ENCODE results near the gene AHNAK. TPM values are rescaled to one million over a fixed set of nuclear protein-coding genes. Genes with fewer than 3 reads are reported as not detected.

AHNAK gene
- total RNA-seq, 1 donor from 2014 or later: 27.2 TPM

DNA sequence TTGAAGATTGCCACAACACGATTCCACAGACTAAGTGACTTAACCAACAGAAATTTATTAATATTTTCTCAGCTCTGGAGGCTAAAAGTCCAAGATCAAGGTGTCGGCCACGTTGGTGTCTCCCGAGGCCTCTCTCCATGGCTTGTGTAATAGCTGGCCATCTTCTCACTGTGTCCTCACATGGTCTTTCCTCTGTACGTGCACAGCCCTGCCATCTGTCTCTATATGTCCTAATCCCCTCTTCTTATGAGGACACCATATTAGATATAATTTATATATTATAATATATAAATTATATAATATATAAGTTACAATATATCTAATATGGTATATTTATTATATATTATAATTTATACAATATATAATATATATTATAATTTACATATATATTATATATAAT, 152.9 kb downstream of the AHNAK start:
- H3K4me1 Mint-ChIP-seq (ENCODE audit: low read depth): peaks cover 17% of the 10 kb centered on the region
- DNase-seq (ENCODE audit: low spot score, unreplicated experiment): no peak
- no peak overlapping the region for H3K4me3 Mint-ChIP-seq (ENCODE audit: low read depth)
- H3K9me3 Mint-ChIP-seq (ENCODE audit: low read depth): no peaks in the 10 kb centered on the region
- no peaks in the 10 kb centered on the region for H3K27me3 Mint-ChIP-seq
- H3K36me3 Mint-ChIP-seq (ENCODE audit: insufficient read depth): no peaks in the 10 kb centered on the region
- TF ChIP-seq, protein P1, sequence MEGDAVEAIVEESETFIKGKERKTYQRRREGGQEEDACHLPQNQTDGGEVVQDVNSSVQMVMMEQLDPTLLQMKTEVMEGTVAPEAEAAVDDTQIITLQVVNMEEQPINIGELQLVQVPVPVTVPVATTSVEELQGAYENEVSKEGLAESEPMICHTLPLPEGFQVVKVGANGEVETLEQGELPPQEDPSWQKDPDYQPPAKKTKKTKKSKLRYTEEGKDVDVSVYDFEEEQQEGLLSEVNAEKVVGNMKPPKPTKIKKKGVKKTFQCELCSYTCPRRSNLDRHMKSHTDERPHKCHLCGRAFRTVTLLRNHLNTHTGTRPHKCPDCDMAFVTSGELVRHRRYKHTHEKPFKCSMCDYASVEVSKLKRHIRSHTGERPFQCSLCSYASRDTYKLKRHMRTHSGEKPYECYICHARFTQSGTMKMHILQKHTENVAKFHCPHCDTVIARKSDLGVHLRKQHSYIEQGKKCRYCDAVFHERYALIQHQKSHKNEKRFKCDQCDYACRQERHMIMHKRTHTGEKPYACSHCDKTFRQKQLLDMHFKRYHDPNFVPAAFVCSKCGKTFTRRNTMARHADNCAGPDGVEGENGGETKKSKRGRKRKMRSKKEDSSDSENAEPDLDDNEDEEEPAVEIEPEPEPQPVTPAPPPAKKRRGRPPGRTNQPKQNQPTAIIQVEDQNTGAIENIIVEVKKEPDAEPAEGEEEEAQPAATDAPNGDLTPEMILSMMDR (IDR thresholded peaks at IDR 0.05; ENCODE audit: unreplicated experiment): no peak
- H3K27ac Mint-ChIP-seq: no peak overlapping the region

DNA sequence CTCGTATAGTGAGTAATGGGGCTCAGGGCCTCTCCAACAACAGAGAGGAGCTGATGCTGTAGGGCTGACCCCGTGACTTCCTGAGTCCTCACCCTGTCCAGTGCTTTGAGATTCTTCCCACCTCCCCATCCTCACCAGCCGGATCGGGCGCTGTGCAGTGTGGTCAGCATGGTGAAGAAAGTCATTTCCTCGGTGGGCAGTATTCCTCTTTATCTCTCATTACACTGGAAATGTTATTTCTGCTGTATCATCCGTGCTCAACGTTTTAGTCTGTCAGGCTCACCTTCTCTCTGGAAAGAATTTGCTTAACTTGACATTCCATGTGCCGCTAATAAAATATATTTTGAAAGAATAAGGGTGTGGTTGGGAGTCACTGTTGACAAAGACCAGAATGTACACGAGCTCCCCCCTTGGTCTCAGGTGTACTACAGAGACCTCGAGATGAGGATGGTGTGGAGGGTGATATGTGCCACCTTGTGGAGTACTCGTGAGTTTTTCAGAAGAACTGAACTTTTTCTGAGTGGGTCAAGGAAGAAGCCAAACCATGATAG, 153.5 kb downstream of the AHNAK start:
- Mint-ChIP-seq H3K27ac (no peak overlapping the region), H3K9me3 (ENCODE audit: low read depth) (no peaks in the 10 kb centered on the region), H3K4me3 (ENCODE audit: low read depth) (no peak overlapping the region)

DNA sequence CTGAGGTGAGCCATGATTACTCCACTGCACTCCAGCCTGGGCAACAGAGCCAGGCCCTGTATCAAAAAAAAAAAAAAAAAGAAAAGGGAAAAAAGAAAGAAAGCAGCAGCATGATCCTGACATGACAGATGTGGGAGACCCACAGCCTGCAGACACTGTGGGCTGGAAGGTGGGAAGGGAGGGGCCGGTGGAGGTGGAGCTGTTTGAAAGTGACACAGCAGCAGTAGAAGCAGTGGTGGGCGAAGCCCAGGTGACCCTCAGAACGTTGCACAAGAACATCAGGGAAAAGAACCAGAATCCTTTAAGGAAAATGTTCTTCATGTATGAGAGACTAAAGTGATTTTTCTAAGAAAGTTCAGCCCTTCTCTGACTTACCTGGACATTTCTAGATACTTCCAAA, 154.1 kb downstream of the AHNAK start:
- H3K9me3 Mint-ChIP-seq (ENCODE audit: low read depth): no peaks in the 10 kb centered on the region
- TF ChIP-seq, protein P1 (IDR thresholded peaks at IDR 0.05; ENCODE audit: unreplicated experiment): no peak
- H3K4me3 Mint-ChIP-seq (ENCODE audit: low read depth): no peak overlapping the region
- no peak for DNase-seq (ENCODE audit: low spot score, unreplicated experiment)
- H3K36me3 Mint-ChIP-seq (ENCODE audit: insufficient read depth): no peaks in the 10 kb centered on the region
- H3K27me3 Mint-ChIP-seq: no peaks in the 10 kb centered on the region
- peaks cover 12% of the 10 kb centered on the region for H3K4me1 Mint-ChIP-seq (ENCODE audit: low read depth)
- peak overlapping the region; percentile 27 for H3K27ac Mint-ChIP-seq

More for the DNA sequence above, 153.5 kb downstream of the AHNAK start:
- DNase-seq (ENCODE audit: low spot score, unreplicated experiment): no peak
- Mint-ChIP-seq H3K27me3 (no peaks in the 10 kb centered on the region), H3K4me1 (ENCODE audit: low read depth) (peaks cover 11% of the 10 kb centered on the region), H3K36me3 (ENCODE audit: insufficient read depth) (no peaks in the 10 kb centered on the region)
- TF ChIP-seq, protein P1 (IDR thresholded peaks at IDR 0.05; ENCODE audit: unreplicated experiment): peak; percentile 25

DNA sequence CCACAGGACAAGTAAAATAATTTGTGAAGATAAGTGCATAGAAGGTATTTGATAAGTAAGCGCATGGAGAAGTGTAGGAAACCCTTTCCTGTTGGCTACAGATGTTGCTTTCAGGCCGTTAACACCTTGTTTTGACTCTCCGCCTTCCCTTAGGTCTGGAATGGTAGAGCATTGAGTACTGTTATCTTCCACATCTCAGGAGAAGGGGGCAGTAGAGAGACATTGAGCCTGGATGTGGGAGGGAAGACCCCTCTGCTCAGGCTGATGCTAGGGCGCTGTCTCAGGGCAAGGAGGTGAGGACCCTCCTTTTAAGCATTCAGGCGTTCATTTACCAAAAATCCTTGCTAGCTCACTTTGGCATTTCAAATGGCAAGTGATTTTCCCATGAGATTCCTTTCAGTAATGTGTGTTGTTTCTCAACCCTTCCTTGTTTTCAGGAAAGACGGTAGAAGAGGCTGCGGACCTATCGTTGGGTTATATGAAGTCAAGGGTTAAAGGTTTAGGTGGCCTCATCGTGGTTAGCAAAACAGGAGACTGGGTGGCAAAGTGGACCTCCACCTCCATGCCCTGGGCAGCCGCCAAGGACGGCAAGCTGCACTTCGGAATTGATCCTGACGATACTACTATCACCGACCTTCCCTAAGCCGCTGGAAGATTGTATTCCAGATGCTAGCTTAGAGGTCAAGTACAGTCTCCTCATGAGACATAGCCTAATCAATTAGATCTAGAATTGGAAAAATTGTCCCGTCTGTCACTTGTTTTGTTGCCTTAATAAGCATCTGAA, 154.8 kb downstream of the AHNAK start:
- no peak for DNase-seq (ENCODE audit: low spot score, unreplicated experiment)
- TF ChIP-seq, protein P1 (IDR thresholded peaks at IDR 0.05; ENCODE audit: unreplicated experiment): peak; percentile 8
- H3K27me3 Mint-ChIP-seq: no peaks in the 10 kb centered on the region
- H3K4me1 Mint-ChIP-seq (ENCODE audit: low read depth): peaks cover 13% of the 10 kb centered on the region
- no peaks in the 10 kb centered on the region for H3K9me3 Mint-ChIP-seq (ENCODE audit: low read depth)
- no peak overlapping the region for H3K4me3 Mint-ChIP-seq (ENCODE audit: low read depth)
- no peak overlapping the region for H3K27ac Mint-ChIP-seq
- H3K36me3 Mint-ChIP-seq (ENCODE audit: insufficient read depth): no peaks in the 10 kb centered on the region

DNA sequence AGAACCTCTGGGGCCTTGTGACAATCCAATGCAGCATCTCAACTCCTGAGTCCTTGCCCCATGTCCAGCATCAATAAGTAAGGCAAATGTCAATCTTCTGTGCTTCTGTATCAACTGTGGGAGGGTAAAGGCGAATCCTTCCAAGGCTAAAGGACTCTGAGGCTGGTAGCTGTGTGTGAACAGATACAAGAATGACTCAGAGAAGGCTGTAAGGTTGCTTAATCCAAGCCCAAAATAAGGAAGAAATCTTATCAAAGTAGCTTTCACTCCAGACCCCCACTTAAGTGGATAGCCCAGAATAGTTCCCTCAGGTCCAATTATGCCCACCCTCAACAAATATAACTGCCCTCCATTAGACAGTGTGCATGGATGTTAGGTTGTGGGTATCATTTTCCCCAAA, 155.9 kb downstream of the AHNAK start:
- DNase-seq (ENCODE audit: low spot score, unreplicated experiment): no peak
- H3K4me1 Mint-ChIP-seq (ENCODE audit: low read depth): peaks cover 13% of the 10 kb centered on the region
- no peaks in the 10 kb centered on the region for H3K27me3 Mint-ChIP-seq
- H3K27ac Mint-ChIP-seq: no peak overlapping the region
- H3K9me3 Mint-ChIP-seq (ENCODE audit: low read depth): no peaks in the 10 kb centered on the region
- no peak overlapping the region for H3K4me3 Mint-ChIP-seq (ENCODE audit: low read depth)
- H3K36me3 Mint-ChIP-seq (ENCODE audit: insufficient read depth): no peaks in the 10 kb centered on the region
- TF ChIP-seq, protein P1 (IDR thresholded peaks at IDR 0.05; ENCODE audit: unreplicated experiment): no peak

All from progenitor cell of endocrine pancreas (in vitro differentiated cells).